K562 (cell line): ENCODE data around the gene PBX4. TPM values are rescaled to one million over a fixed set of nuclear protein-coding genes. Genes with fewer than 3 reads are reported as not detected.

ENCODE experiments used
- ATAC-seq: fragments of 200-7000 bp; cut with Tn5 transposase; 3 replicates; pipeline ENCODE4 v1.9.1; 2020; ENCODE audit warnings: moderate library complexity
- BruUV-seq: library from RNA; stranded (reverse); fragments of 400-500 nt; replicated peaks from 2 replicates; lab custom pipeline; 2021; lab: Mats Ljungman, UMichigan
- CTCF ChIA-PET: fragments of 300-600 bp; formaldehyde crosslinking; extraction: SDS; loops from one replicate; lab custom pipeline; 2021; ENCODE audit warnings: low intra/inter-chr PET ratio; lab: Yijun Ruan, JAX
- POLR2A ChIA-PET: fragments of 300-600, 350-650 bp; sonication (Branson Sonifier 250); formaldehyde crosslinking; extraction: SDS; loops from one replicate; lab custom pipeline; 2021; ENCODE audit warnings: antibody characterized with exemption, inconsistent platforms; lab: Yijun Ruan, JAX
- DNase-seq, 4 experiments: peaks; one replicate each; pipeline versions ENCODE4 v3.0.0 to v3.0.0-alpha.2; 2011 to 2018; ENCODE audit warnings: low spot score in 3 of 4, mixed read lengths in 3 of 4; ENCODE audit errors: extremely low read depth in 1 of 4
- FAIRE-seq: peaks from 2 replicates; lab custom pipeline; 2011; peaks lifted over from hg19 to GRCh38; lab: Jason Lieb, UNC
- H2AFZ ChIP-seq: 2 replicates; pipeline ENCODE4 v1.6.0; 2011; ENCODE audit warnings: low read depth, low read length, control low read depth, inconsistent platforms
- H3K27ac ChIP-seq: fragments of 200-600 bp; 3 replicates; pipeline ENCODE4 v1.8.0; 2011; ENCODE audit warnings: low read depth, mild to moderate bottlenecking, control low read depth, inconsistent platforms, low read length, moderate library complexity, mixed read lengths; ENCODE audit errors: extremely low read depth
- H3K27me3 ChIP-seq, 2 experiments: fragments of 300-600 bp in 1 of 2; 2 replicates in 1 of 2; 3 replicates in 1 of 2; pipeline versions ENCODE4 v1.6.0 to v1.8.0; 2011; ENCODE audit warnings: inconsistent platforms in 2 of 2, low read length in 2 of 2, mild to moderate bottlenecking in 1 of 2, mixed read lengths in 1 of 2, moderate library complexity in 1 of 2; ENCODE audit not compliant: control insufficient read depth in 2 of 2, insufficient read depth in 2 of 2
- H3K36me3 ChIP-seq: fragments of 300-600 bp; 3 replicates; pipeline ENCODE4 v1.8.0; 2011; ENCODE audit warnings: mild to moderate bottlenecking, low read length, inconsistent platforms; ENCODE audit not compliant: control insufficient read depth, insufficient read depth
- H3K4me1 ChIP-seq, 2 experiments: fragments of 200-600 bp in 1 of 2; replicated peaks in 1 of 2; 2 replicates in 1 of 2; 3 replicates in 1 of 2; pipeline versions ENCODE4 v1.5.1 to v1.8.0; 2011; ENCODE audit warnings: inconsistent platforms in 2 of 2, low read length in 2 of 2, mild to moderate bottlenecking in 1 of 2, mixed read lengths in 1 of 2, moderate library complexity in 1 of 2; ENCODE audit not compliant: control insufficient read depth in 2 of 2, insufficient read depth in 2 of 2
- H3K4me2 ChIP-seq: 2 replicates; pipeline ENCODE4 v1.6.1; 2011; ENCODE audit warnings: low read length, control low read depth, inconsistent platforms, mixed read lengths; ENCODE audit not compliant: insufficient read depth
- H3K4me3 ChIP-seq: fragments of 200-600 bp; sonication (generic), shearing (Covaris generic); 2 replicates; pipeline ENCODE4 v1.5.1; 2016; ENCODE audit warnings: control low read depth, inconsistent platforms
- H3K79me2 ChIP-seq: fragments of 200-600 bp; 3 replicates; pipeline ENCODE4 v1.8.0; 2011; ENCODE audit warnings: low read length, inconsistent platforms; ENCODE audit not compliant: control insufficient read depth, insufficient read depth
- H3K9ac ChIP-seq, 2 experiments: 2 replicates each; pipeline versions ENCODE4 v1.6.0 to v1.6.1; 2011; ENCODE audit warnings: low read depth in 2 of 2, low read length in 2 of 2, control low read depth in 1 of 2, inconsistent platforms in 1 of 2, mild to moderate bottlenecking in 1 of 2, mixed read lengths in 1 of 2; ENCODE audit not compliant: insufficient read depth in 1 of 2
- H3K9me1 ChIP-seq: one replicate; pipeline ENCODE4 v1.6.0; 2011; ENCODE audit warnings: inconsistent platforms, mild to moderate bottlenecking, low read length, moderate library complexity; ENCODE audit not compliant: control insufficient read depth, insufficient read depth
- H3K9me3 ChIP-seq: replicated peaks from 2 replicates; pipeline ENCODE4 v1.5.1; 2011; ENCODE audit warnings: low read depth, low read length, inconsistent platforms; ENCODE audit not compliant: control insufficient read depth, insufficient read depth
- H4K20me1 ChIP-seq: replicated peaks from 2 replicates; pipeline ENCODE4 v1.6.1; 2011; ENCODE audit warnings: low read length, inconsistent platforms, mixed read lengths; ENCODE audit not compliant: control insufficient read depth, insufficient read depth
- KLF6 ChIP-seq: fragments of 250-450 bp; sonication (Bioruptor Pico); IDR thresholded peaks from 2 replicates; pipeline ENCODE4 v1.4.0; 2020; ENCODE audit warnings: mild to moderate bottlenecking, moderate library complexity, borderline replicate concordance
- RB1 ChIP-seq: fragments of 450-650 bp; IDR thresholded peaks from 2 replicates; pipeline ENCODE4 v1.6.1; 2017; ENCODE audit warnings: low read depth, mild to moderate bottlenecking
- RBM14 ChIP-seq: fragments of 200-400 bp; formaldehyde crosslinking; IDR thresholded peaks from 2 replicates; pipeline ENCODE4 v1.6.1; 2018; ENCODE audit warnings: low read depth, mild to moderate bottlenecking, low read length, moderate library complexity, borderline replicate concordance; ENCODE audit not compliant: insufficient read depth
- THRA ChIP-seq: fragments of 450-650 bp; IDR thresholded peaks from 2 replicates; pipeline ENCODE4 v1.6.1; 2017; ENCODE audit warnings: mild to moderate bottlenecking, moderate library complexity
- ZC3H4 ChIP-seq: sonication (generic); formaldehyde crosslinking; IDR thresholded peaks from 2 replicates; pipeline ENCODE4 v1.9.0; 2021; ENCODE audit warnings: missing genetic modification reagents, borderline replicate concordance
- ZFP36 ChIP-seq: fragments of 150-350 bp; IDR thresholded peaks from 2 replicates; pipeline ENCODE4 v1.6.1; 2018; ENCODE audit warnings: low read length, low read depth; ENCODE audit not compliant: partially characterized antibody
- ZNF354B ChIP-seq: fragments of 250-450 bp; sonication (Bioruptor Pico); IDR thresholded peaks from 2 replicates; pipeline ENCODE4 v1.4.0; 2020
- WGBS: fragments of 100-300 bp; shearing (Covaris generic); methylation state at CpG from one replicate; pipeline ENCODE4 v1.1.6; 2016; ENCODE audit warnings: low coverage, mixed read lengths; ENCODE audit not compliant: insufficient coverage; ENCODE audit errors: missing lambda C conversion rate; 5-methylcytosine and 5-hydroxymethylcytosine counted together
- in situ Hi-C: fragments of 300-500 bp; cut with MboI; formaldehyde crosslinking; loops from 4 replicates; pipeline ENCODE4 v1.15.0; 2018; ENCODE audit warnings: inconsistent platforms, mixed read lengths
- intact Hi-C: fragments of 100-400 bp; cut with micrococcal nuclease; formaldehyde crosslinking; loops from 2 replicates; pipeline ENCODE4 v1.14.2; 2022
- polyA plus RNA-seq, 8 experiments: library from polyadenylated mRNA; depleted of rRNA in 4 of 8; stranded (reverse) in 5 of 8; unstranded in 3 of 8; fragments of >200 nt; fragmentation: Nextera tagmentation in 2 of 8; fragmentation: Illumina TruSeq in 1 of 8; extraction: Ambion mirVana in 2 of 8; extraction: Trizol in 1 of 8; gene quantifications; 2 replicates each; pipeline versions ENCODE4 v1.2.1 to v1.2.3, GENCODE V29; 2011 to 2014; ENCODE audit warnings: inconsistent platforms in 1 of 8, missing spikeins in 1 of 8
- total RNA-seq, 7 experiments: library from RNA; depleted of rRNA in 6 of 7; stranded (reverse); fragments of >200 nt in 6 of 7; fragmentation: Illumina TruSeq in 2 of 7; extraction: Trizol in 2 of 7; gene quantifications; 2 replicates each; pipeline versions ENCODE4 v1.2.1 to v1.2.3, GENCODE V29; 2011 to 2021; ENCODE audit warnings: low replicate concordance in 1 of 7

The PBX4 gene
- total and polyA plus RNA-seq, 9 of the 15 experiments (the other 6 are each of a cell fraction or from before 2014, with no cell fraction given): 0.11 to 3.8 (median 1.6) TPM; not detected in 1

GRCh38 chr19:19657397-19657783 lies 38.9 kb upstream of the PBX4 start:
- WGBS: 88% methylated on average over 10 of the region's 10 CpGs
- BruUV-seq: no TSS peak
- peak overlapping the region in 1 of 2 experiments; percentile 17; a peak in 1 of 4 replicates for H3K9ac ChIP-seq
- FAIRE-seq (no peak), ATAC-seq (no peak), DNase-seq (peak in 1 of 4 experiments; percentile 1)
- H3K9me1 ChIP-seq: no peaks in the 10 kb centered on the region
- CTCF ChIA-PET: no interaction called here
- H3K36me3 ChIP-seq: peaks cover 88% of the 10 kb centered on the region
- H3K9me3 ChIP-seq: no peaks in the 10 kb centered on the region
- H3K4me3 ChIP-seq: no peak overlapping the region
- POLR2A ChIA-PET: interaction anchor here (0.6 to 1.0 kb wide), 3 partner anchors 11 to 128 kb away, joined by 3 read pairs; no protein-coding TSS in a partner anchor
- TF ChIP-seq ZFP36 (no peak), THRA (no peak), RBM14 (no peak), ZC3H4 (CRISPR knock-in tag) (no peak), ZNF354B (CRISPR knock-in tag) (no peak), KLF6 (CRISPR knock-in tag) (no peak), RB1 (no peak)
- no peaks in the 10 kb centered on the region for H3K27me3 ChIP-seq
- H3K79me2 ChIP-seq: peaks cover 22% of the 10 kb centered on the region
- H2AFZ ChIP-seq: no peak overlapping the region
- no peak overlapping the region for H3K4me2 ChIP-seq
- peaks cover 7 to 21% of the 10 kb centered on the region in 2 experiments; a peak in 4 of 5 replicates for H3K4me1 ChIP-seq
- H4K20me1 ChIP-seq: peaks cover 3% of the 10 kb centered on the region; the same call in 1 of the 2 replicates
- no peak overlapping the region for H3K27ac ChIP-seq
- intact Hi-C loops (no loop called here), in situ Hi-C loops (no loop called here)
